ENCODE data around the gene SASH1. TPM values are rescaled to one million over a fixed set of nuclear protein-coding genes. Genes with fewer than 3 reads are reported as not detected.

SASH1 gene
- total and polyA plus RNA-seq, 9 of the 15 experiments (the other 6 are each of a cell fraction or from before 2014, with no cell fraction given) = 0.35 to 3.5 (median 1.6) TPM

DNA sequence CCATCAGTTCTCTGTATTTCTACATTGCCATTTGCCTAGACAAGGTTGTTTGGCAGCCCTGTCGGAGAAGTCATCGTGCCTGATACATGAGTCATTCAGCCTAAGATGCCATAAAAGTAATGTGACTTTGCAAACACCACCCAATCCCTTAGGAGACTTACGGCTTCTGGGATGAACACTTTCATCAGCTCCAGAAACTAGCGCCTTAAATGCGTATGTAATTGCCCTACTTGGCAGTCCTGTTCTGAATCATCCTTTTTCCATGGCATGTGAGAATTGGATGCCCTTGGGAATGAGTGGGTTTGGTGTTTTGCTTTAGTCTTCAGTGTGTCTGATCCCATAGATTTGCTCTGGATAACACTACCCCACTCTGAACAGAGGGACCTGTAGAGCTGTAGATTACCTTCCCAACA, 158.5 kb downstream of the SASH1 start:
- 9% methylated on average over 5 of the region's 5 CpGs for WGBS (ENCODE audit: insufficient coverage, low coverage, missing lambda C conversion rate)

More for the DNA sequence above, 158.5 kb downstream of the SASH1 start:
- Histone ChIP-seq H3K4me1 (replicated peaks in 1 of 2; ENCODE audit: control insufficient read depth in 2 of 2, insufficient read depth in 2 of 2, low read length in 2 of 2) (no peaks in the 10 kb centered on the region), H3K9me1 (ENCODE audit: control insufficient read depth, insufficient read depth, low read length) (no peaks in the 10 kb centered on the region), H3K9ac (ENCODE audit: insufficient read depth in 1 of 2, low read depth in 2 of 2, low read length in 2 of 2) (no peak overlapping the region), H4K20me1 (replicated peaks; ENCODE audit: control insufficient read depth, insufficient read depth, low read length) (no peaks in the 10 kb centered on the region), H3K79me2 (ENCODE audit: control insufficient read depth, insufficient read depth, low read length) (no peaks in the 10 kb centered on the region), H3K27me3 (ENCODE audit: control insufficient read depth in 2 of 2, insufficient read depth in 2 of 2, low read length in 2 of 2) (peaks cover 16 to 36% of the 10 kb centered on the region in 2 experiments; a peak in 4 of 5 replicates), H3K4me2 (ENCODE audit: insufficient read depth, low read length) (no peak overlapping the region), H2AFZ (ENCODE audit: low read depth, low read length) (no peak overlapping the region), H3K27ac (ENCODE audit: extremely low read depth, low read depth, low read length) (no peak overlapping the region), H3K9me3 (replicated peaks; ENCODE audit: control insufficient read depth, insufficient read depth, low read depth, low read length) (no peaks in the 10 kb centered on the region), H3K36me3 (ENCODE audit: control insufficient read depth, insufficient read depth, low read length) (no peaks in the 10 kb centered on the region), H3K4me3 (no peak overlapping the region)
- BruUV-seq (replicated peaks) = no TSS peak
- POLR2A ChIA-PET = no interaction called here
- intact Hi-C loops (cut with micrococcal nuclease) (no loop called here), in situ Hi-C loops (cut with MboI) (no loop called here)
- CTCF ChIA-PET (ENCODE audit: low intra/inter-chr PET ratio) = no interaction called here
- DNase-seq (ENCODE audit: extremely low read depth in 1 of 4, low spot score in 3 of 4) (no peak), FAIRE-seq (no peak), ATAC-seq (no peak)
- TF ChIP-seq ZNF124 (CRISPR knock-in tag; IDR thresholded peaks at IDR 0.05) (no peak), EHMT2 (IDR thresholded peaks at IDR 0.05) (no peak), RFX5 (IDR thresholded peaks at IDR 0.05; ENCODE audit: low read depth, low read length) (no peak), SMC3 (conservative IDR thresholded peaks at IDR 0.05; ENCODE audit: insufficient read depth, low read depth, low read length) (no peak), SRF (CRISPR knock-in tag; IDR thresholded peaks at IDR 0.05) (no peak)
- TF ChIP-seq, protein P1, sequence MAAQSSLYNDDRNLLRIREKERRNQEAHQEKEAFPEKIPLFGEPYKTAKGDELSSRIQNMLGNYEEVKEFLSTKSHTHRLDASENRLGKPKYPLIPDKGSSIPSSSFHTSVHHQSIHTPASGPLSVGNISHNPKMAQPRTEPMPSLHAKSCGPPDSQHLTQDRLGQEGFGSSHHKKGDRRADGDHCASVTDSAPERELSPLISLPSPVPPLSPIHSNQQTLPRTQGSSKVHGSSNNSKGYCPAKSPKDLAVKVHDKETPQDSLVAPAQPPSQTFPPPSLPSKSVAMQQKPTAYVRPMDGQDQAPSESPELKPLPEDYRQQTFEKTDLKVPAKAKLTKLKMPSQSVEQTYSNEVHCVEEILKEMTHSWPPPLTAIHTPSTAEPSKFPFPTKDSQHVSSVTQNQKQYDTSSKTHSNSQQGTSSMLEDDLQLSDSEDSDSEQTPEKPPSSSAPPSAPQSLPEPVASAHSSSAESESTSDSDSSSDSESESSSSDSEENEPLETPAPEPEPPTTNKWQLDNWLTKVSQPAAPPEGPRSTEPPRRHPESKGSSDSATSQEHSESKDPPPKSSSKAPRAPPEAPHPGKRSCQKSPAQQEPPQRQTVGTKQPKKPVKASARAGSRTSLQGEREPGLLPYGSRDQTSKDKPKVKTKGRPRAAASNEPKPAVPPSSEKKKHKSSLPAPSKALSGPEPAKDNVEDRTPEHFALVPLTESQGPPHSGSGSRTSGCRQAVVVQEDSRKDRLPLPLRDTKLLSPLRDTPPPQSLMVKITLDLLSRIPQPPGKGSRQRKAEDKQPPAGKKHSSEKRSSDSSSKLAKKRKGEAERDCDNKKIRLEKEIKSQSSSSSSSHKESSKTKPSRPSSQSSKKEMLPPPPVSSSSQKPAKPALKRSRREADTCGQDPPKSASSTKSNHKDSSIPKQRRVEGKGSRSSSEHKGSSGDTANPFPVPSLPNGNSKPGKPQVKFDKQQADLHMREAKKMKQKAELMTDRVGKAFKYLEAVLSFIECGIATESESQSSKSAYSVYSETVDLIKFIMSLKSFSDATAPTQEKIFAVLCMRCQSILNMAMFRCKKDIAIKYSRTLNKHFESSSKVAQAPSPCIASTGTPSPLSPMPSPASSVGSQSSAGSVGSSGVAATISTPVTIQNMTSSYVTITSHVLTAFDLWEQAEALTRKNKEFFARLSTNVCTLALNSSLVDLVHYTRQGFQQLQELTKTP (IDR thresholded peaks at IDR 0.05; ENCODE audit: low read depth in 1 of 2, partially characterized antibody in 2 of 2) = no peak
